T-helper 2 cell treated with Interferon-gamma antibody and Interleukin-4, amounts not matched to agents 100 ng/mL and 5 ng/mL, for 36 hours (primary cell): Measurements from ENCODE around the gene COL7A1. TPM values are rescaled to one million over a fixed set of nuclear protein-coding genes. Genes with fewer than 3 reads are reported as not detected.

Experiments
- total RNA-seq: library from RNA; stranded (reverse); gene quantifications from 2 replicates; pipeline ENCODE4 v1.2.3, GENCODE V29; 2022

Gene COL7A1
- total RNA-seq, 1 donor from 2014 or later: 1.5 TPM

Other genes starting within 250 kb of the COL7A1 start
- gene FBXW12, start 223.1 kb downstream of the COL7A1 start, total RNA-seq: not detected in 2 replicates
- 1.6 and 1.9 TPM in 2 replicates for gene PLXNB1, start 165.2 kb downstream of the COL7A1 start, total RNA-seq
- 14.2 and 16.4 TPM in 2 replicates for gene CCDC51, start 155.2 kb downstream of the COL7A1 start, total RNA-seq
- gene TMA7, start 155.1 kb downstream of the COL7A1 start, total RNA-seq: 289 and 303 TPM in 2 replicates
- gene ATRIP, start 148.6 kb downstream of the COL7A1 start, total RNA-seq: 17.2 and 17.4 TPM in 2 replicates
- 140 and 142 TPM in 2 replicates for gene SHISA5, start 91.2 kb downstream of the COL7A1 start, total RNA-seq
- 7.7 and 8.3 TPM in 2 replicates for gene PFKFB4, start 38.5 kb downstream of the COL7A1 start, total RNA-seq
- not detected in 2 replicates for gene UCN2, start 31.5 kb downstream of the COL7A1 start, total RNA-seq
- gene UQCRC1, start 14.3 kb upstream of the COL7A1 start, total RNA-seq: 180 and 183 TPM in 2 replicates
- gene TMEM89, start 26.4 kb upstream of the COL7A1 start, total RNA-seq: 0.77 and 1.4 TPM in 2 replicates
- gene SLC26A6, start 40.1 kb upstream of the COL7A1 start, total RNA-seq: 43.7 and 47.3 TPM in 2 replicates
- gene CELSR3, start 67.6 kb upstream of the COL7A1 start, total RNA-seq: 11.1 and 11.2 TPM in 2 replicates
- 34.1 and 37.8 TPM in 2 replicates for gene NCKIPSD, start 90.6 kb upstream of the COL7A1 start, total RNA-seq
- gene IP6K2, start 121.9 kb upstream of the COL7A1 start, total RNA-seq: 59.3 and 59.9 TPM in 2 replicates